ENCODE measurements around the gene RIT1. TPM values are rescaled to one million over a fixed set of nuclear protein-coding genes. Genes with fewer than 3 reads are reported as not detected.

The RIT1 gene
- total RNA-seq, 1 experiment from 2014 or later = 14.7 TPM

DNA sequence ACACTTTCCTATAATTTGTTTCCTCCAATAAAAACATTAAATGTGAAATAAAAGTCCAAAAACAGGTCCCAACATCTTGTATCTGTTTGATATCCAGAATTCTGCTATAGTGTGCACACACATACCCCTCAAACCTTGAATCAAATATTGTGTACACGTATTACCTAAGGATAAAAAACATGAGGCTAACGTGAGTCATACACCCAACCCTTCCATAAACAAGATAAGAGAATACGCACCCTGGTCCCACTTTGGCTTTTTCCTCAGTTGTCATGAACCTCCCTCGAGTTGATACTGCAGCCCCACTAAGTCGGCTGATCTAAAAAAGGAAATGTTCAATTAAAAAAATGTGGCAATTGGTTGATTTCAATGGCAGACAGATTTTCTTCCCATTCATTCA, 17.9 kb upstream of the RIT1 start:
- POLR2A ChIA-PET (ENCODE audit: unreplicated experiment) = interaction anchor here (1.4 kb wide), 1 partner anchor 14 kb away, joined by 4 read pairs; no protein-coding TSS in a partner anchor
- DNase-seq = peak; percentile 80
- Histone ChIP-seq H3K36me3 (ENCODE audit: low read depth, low read length) (peaks cover 73% of the 10 kb centered on the region), H3K9me3 (ENCODE audit: low read length) (no peaks in the 10 kb centered on the region), H3K4me3 (ENCODE audit: low read length) (no peak overlapping the region), H3K27ac (ENCODE audit: low read length) (peak overlapping the region; percentile 58), H3K4me1 (ENCODE audit: insufficient read depth, low read length) (peaks cover 40% of the 10 kb centered on the region), H3K9ac (ENCODE audit: low read length) (0 out of 2 replicates have a peak overlapping the region, but pooled peaks have one; percentile 1), H3F3A (ENCODE audit: low read length, unreplicated experiment) (peaks cover 23% of the 10 kb centered on the region), H3K9me2 (replicated peaks; ENCODE audit: low read length) (no peaks in the 10 kb centered on the region), H3K79me2 (ENCODE audit: low read length) (peaks cover 86% of the 10 kb centered on the region), H3K27me3 (ENCODE audit: low read length) (no peaks in the 10 kb centered on the region), H3K4me2 (ENCODE audit: low read length) (peak overlapping the region; percentile 34), H4K20me1 (ENCODE audit: low read length) (peaks cover 55% of the 10 kb centered on the region), H2AFZ (ENCODE audit: low read length) (no peak overlapping the region)
- CTCF ChIA-PET = no interaction called here
- no TSS peak for BruUV-seq (replicated peaks)
- intact Hi-C loops (cut with micrococcal nuclease) = no loop called here
- ATAC-seq = peak; percentile 28
- TF ChIP-seq EZH2phosphoT487 (IDR thresholded peaks at IDR 0.05; ENCODE audit: borderline replicate concordance, low read length) = no peak
- no peak for TF ChIP-seq EZH2 (IDR thresholded peaks at IDR 0.05; ENCODE audit: low read length, unreplicated experiment)
- TF ChIP-seq, protein P1, sequence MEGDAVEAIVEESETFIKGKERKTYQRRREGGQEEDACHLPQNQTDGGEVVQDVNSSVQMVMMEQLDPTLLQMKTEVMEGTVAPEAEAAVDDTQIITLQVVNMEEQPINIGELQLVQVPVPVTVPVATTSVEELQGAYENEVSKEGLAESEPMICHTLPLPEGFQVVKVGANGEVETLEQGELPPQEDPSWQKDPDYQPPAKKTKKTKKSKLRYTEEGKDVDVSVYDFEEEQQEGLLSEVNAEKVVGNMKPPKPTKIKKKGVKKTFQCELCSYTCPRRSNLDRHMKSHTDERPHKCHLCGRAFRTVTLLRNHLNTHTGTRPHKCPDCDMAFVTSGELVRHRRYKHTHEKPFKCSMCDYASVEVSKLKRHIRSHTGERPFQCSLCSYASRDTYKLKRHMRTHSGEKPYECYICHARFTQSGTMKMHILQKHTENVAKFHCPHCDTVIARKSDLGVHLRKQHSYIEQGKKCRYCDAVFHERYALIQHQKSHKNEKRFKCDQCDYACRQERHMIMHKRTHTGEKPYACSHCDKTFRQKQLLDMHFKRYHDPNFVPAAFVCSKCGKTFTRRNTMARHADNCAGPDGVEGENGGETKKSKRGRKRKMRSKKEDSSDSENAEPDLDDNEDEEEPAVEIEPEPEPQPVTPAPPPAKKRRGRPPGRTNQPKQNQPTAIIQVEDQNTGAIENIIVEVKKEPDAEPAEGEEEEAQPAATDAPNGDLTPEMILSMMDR (conservative IDR thresholded peaks at IDR 0.05; ENCODE audit: low read depth, low read length) = no peak

DNA sequence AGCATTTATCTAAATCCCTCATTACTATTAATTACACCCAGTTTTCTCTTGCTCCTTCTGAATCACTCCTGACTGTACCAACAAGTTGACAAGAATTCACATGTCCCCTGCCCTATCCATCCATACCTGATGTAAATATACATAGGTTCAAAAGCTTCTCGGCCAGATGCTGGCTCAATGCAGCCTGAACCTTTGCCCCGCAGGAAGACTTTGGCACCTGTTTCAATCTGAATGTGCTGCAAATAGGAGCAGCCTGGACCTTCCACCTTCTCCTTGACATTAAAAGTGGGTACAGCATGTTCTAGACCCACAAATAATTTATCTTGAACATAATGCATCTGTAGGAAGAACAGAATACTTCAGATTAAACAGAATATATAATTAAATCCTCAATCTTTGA, 14.4 kb upstream of the RIT1 start:
- TF ChIP-seq, protein P1 (conservative IDR thresholded peaks at IDR 0.05; ENCODE audit: low read depth, low read length) = no peak
- no peak for TF ChIP-seq EZH2phosphoT487 (IDR thresholded peaks at IDR 0.05; ENCODE audit: borderline replicate concordance, low read length)
- no peak for TF ChIP-seq EZH2 (IDR thresholded peaks at IDR 0.05; ENCODE audit: low read length, unreplicated experiment)
- Histone ChIP-seq H3K9me3 (ENCODE audit: low read length) (no peaks in the 10 kb centered on the region), H3K4me2 (ENCODE audit: low read length) (no peak overlapping the region), H3K79me2 (ENCODE audit: low read length) (peaks cover 72% of the 10 kb centered on the region), H3K27me3 (ENCODE audit: low read length) (no peaks in the 10 kb centered on the region), H3F3A (ENCODE audit: low read length, unreplicated experiment) (peaks cover 6% of the 10 kb centered on the region), H3K9me2 (replicated peaks; ENCODE audit: low read length) (no peaks in the 10 kb centered on the region), H3K4me3 (ENCODE audit: low read length) (no peak overlapping the region), H2AFZ (ENCODE audit: low read length) (no peak overlapping the region), H3K4me1 (ENCODE audit: insufficient read depth, low read length) (peaks cover 22% of the 10 kb centered on the region), H4K20me1 (ENCODE audit: low read length) (peaks cover 44% of the 10 kb centered on the region), H3K9ac (ENCODE audit: low read length) (no peak overlapping the region), H3K36me3 (ENCODE audit: low read depth, low read length) (peaks cover 78% of the 10 kb centered on the region), H3K27ac (ENCODE audit: low read length) (no peak overlapping the region)
- CTCF ChIA-PET = no interaction called here
- no TSS peak for BruUV-seq (replicated peaks)
- intact Hi-C loops (cut with micrococcal nuclease) = no loop called here
- POLR2A ChIA-PET (ENCODE audit: unreplicated experiment) = no interaction called here
- ATAC-seq (no peak), DNase-seq (no peak)

DNA sequence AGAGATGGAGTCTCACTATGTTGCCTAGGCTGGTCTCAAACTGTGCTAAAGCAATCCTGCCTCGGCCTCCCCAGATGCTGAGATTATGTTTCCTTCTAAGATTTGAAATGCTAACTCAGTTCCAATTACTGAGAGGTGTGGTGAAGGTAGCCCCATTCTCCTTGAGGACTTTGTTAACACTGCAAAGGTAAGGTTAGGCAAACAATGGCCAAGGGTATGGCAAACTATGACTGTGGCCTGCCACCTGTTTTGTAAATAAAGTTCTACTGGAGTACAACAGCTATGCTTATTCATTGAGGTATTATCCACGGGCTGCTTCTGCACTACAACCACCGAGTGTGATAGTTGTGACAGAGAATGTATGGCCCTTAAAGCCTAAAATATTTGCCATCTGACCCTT, 9.6 kb upstream of the RIT1 start:
- Histone ChIP-seq H2AFZ (ENCODE audit: low read length) (no peak overlapping the region), H3K4me2 (ENCODE audit: low read length) (no peak overlapping the region), H3K9me3 (ENCODE audit: low read length) (no peaks in the 10 kb centered on the region), H3K36me3 (ENCODE audit: low read depth, low read length) (peaks cover 81% of the 10 kb centered on the region), H4K20me1 (ENCODE audit: low read length) (peaks cover 33% of the 10 kb centered on the region), H3K27me3 (ENCODE audit: low read length) (no peaks in the 10 kb centered on the region), H3K9ac (ENCODE audit: low read length) (no peak overlapping the region), H3K4me1 (ENCODE audit: insufficient read depth, low read length) (peaks cover 5% of the 10 kb centered on the region; the same call in 1 of the 2 replicates), H3K4me3 (ENCODE audit: low read length) (no peak overlapping the region), H3K27ac (ENCODE audit: low read length) (no peak overlapping the region), H3K9me2 (replicated peaks; ENCODE audit: low read length) (no peaks in the 10 kb centered on the region), H3K79me2 (ENCODE audit: low read length) (peaks cover 41% of the 10 kb centered on the region), H3F3A (ENCODE audit: low read length, unreplicated experiment) (peaks cover 21% of the 10 kb centered on the region)
- ATAC-seq (no peak), DNase-seq (no peak)
- intact Hi-C loops (cut with micrococcal nuclease) = no loop called here
- CTCF ChIA-PET = no interaction called here
- POLR2A ChIA-PET (ENCODE audit: unreplicated experiment) = no interaction called here
- TSS peak; percentile 4 for BruUV-seq (replicated peaks)
- no peak for TF ChIP-seq EZH2phosphoT487 (IDR thresholded peaks at IDR 0.05; ENCODE audit: borderline replicate concordance, low read length)
- no peak for TF ChIP-seq EZH2 (IDR thresholded peaks at IDR 0.05; ENCODE audit: low read length, unreplicated experiment)
- TF ChIP-seq, protein P1 (conservative IDR thresholded peaks at IDR 0.05; ENCODE audit: low read depth, low read length) = no peak
